Measurements from ENCODE around the gene CFAP57. TPM values are rescaled to one million over a fixed set of nuclear protein-coding genes. Genes with fewer than 3 reads are reported as not detected.

The CFAP57 gene
- total and polyA plus RNA-seq, 2 of the 13 experiments (the other 11 are each of a cell fraction or from before 2014, with no cell fraction given) = 0.01 TPM; not detected in 1

DNA sequence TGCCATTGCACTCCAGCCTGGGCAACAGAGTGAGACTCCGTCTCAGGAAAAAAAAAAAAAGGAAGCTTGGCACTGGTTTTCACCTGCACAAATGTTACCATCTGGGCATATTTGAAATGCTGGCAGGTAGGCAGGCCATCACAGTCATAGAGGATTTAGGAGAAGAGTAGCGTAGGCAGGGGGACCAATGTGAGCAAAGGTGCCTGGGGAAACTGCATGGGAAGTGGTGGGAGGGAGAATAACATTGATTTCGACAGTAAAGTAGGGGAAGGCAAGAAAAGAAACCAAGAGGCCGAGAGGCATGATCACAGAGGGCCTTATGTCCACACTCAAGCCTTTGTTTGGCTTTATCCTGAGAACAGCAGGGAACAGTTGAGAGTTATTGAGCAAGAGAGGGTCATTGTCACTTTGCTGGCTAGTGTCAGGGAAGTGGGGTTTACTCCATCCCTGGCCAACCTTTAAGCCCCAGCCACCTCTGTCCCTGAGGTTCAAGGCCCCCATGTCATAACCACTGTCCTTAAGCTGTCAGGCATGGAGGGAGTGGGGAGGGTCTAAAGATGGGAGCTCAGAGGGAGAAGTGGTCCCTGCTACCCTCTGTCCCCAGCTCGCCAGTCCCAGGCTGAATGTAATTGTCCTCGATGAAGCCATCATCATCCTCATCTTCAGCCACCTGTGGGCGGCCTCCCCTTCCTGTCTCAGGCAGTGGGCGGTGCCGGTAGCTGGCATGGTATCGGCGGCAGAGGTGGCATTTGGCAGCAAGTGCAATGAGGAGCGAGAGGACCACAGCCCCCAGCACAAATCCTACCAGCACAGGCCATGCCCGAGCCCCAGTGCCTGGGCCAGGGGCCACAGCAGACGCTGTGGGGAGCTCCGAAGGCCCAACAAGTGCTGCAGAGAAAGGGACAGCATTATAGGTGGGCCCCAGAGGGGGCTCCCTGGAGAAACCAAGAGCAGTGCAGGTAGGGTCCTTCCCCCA lies 110.4 kb downstream of the CFAP57 start (continued):
- TF ChIP-seq, protein P1, sequence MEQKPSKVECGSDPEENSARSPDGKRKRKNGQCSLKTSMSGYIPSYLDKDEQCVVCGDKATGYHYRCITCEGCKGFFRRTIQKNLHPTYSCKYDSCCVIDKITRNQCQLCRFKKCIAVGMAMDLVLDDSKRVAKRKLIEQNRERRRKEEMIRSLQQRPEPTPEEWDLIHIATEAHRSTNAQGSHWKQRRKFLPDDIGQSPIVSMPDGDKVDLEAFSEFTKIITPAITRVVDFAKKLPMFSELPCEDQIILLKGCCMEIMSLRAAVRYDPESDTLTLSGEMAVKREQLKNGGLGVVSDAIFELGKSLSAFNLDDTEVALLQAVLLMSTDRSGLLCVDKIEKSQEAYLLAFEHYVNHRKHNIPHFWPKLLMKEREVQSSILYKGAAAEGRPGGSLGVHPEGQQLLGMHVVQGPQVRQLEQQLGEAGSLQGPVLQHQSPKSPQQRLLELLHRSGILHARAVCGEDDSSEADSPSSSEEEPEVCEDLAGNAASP (CRISPR knock-in tag; IDR thresholded peaks at IDR 0.05; ENCODE audit: borderline replicate concordance) = peak; percentile 83; the same call in 1 of the 2 replicates
- TF ChIP-seq, protein P2, sequence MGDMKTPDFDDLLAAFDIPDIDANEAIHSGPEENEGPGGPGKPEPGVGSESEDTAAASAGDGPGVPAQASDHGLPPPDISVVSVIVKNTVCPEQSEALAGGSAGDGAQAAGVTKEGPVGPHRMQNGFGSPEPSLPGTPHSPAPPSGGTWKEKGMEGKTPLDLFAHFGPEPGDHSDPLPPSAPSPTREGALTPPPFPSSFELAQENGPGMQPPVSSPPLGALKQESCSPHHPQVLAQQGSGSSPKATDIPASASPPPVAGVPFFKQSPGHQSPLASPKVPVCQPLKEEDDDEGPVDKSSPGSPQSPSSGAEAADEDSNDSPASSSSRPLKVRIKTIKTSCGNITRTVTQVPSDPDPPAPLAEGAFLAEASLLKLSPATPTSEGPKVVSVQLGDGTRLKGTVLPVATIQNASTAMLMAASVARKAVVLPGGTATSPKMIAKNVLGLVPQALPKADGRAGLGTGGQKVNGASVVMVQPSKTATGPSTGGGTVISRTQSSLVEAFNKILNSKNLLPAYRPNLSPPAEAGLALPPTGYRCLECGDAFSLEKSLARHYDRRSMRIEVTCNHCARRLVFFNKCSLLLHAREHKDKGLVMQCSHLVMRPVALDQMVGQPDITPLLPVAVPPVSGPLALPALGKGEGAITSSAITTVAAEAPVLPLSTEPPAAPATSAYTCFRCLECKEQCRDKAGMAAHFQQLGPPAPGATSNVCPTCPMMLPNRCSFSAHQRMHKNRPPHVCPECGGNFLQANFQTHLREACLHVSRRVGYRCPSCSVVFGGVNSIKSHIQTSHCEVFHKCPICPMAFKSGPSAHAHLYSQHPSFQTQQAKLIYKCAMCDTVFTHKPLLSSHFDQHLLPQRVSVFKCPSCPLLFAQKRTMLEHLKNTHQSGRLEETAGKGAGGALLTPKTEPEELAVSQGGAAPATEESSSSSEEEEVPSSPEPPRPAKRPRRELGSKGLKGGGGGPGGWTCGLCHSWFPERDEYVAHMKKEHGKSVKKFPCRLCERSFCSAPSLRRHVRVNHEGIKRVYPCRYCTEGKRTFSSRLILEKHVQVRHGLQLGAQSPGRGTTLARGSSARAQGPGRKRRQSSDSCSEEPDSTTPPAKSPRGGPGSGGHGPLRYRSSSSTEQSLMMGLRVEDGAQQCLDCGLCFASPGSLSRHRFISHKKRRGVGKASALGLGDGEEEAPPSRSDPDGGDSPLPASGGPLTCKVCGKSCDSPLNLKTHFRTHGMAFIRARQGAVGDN (CRISPR knock-in tag; IDR thresholded peaks at IDR 0.05) = peak; percentile 52
- TF ChIP-seq FOXK1 (CRISPR knock-in tag; IDR thresholded peaks at IDR 0.05; ENCODE audit: borderline replicate concordance, low read depth) (peak; percentile 68; the same call in 1 of the 2 replicates), RXRB (CRISPR knock-in tag; IDR thresholded peaks at IDR 0.05; ENCODE audit: borderline replicate concordance) (peak; percentile 85), RXRA (CRISPR knock-in tag; IDR thresholded peaks at IDR 0.05) (peak; percentile 87; the same call in 1 of the 2 replicates), MIER3 (CRISPR knock-in tag; IDR thresholded peaks at IDR 0.05; ENCODE audit: borderline replicate concordance) (peak; percentile 86; the same call in 1 of the 2 replicates), HMG20B (CRISPR knock-in tag; conservative IDR thresholded peaks at IDR 0.05) (peak; percentile 64), NFKBIZ (CRISPR knock-in tag; IDR thresholded peaks at IDR 0.05) (peak; percentile 27; the same call in 1 of the 2 replicates), NCOA2 (CRISPR knock-in tag; IDR thresholded peaks at IDR 0.05) (peak; percentile 71; the same call in 1 of the 2 replicates), SKI (IDR thresholded peaks at IDR 0.05; ENCODE audit: partially characterized antibody) (peak; percentile 44)
- TF ChIP-seq, protein P3, sequence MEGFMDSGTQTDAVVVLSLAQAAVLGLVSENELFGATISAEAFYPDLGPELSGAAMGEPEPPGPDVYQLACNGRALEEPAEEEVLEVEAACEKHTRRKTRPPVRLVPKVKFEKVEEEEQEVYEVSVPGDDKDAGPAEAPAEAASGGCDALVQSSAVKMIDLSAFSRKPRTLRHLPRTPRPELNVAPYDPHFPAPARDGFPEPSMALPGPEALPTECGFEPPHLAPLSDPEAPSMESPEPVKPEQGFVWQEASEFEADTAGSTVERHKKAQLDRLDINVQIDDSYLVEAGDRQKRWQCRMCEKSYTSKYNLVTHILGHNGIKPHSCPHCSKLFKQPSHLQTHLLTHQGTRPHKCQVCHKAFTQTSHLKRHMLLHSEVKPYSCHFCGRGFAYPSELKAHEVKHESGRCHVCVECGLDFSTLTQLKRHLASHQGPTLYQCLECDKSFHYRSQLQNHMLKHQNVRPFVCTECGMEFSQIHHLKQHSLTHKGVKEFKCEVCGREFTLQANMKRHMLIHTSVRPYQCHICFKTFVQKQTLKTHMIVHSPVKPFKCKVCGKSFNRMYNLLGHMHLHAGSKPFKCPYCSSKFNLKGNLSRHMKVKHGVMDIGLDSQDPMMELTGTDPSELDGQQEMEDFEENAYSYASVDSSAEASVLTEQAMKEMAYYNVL (CRISPR knock-in tag; IDR thresholded peaks at IDR 0.05; ENCODE audit: borderline replicate concordance) = peak; percentile 64; the same call in 1 of the 2 replicates
- TF ChIP-seq, protein P4, sequence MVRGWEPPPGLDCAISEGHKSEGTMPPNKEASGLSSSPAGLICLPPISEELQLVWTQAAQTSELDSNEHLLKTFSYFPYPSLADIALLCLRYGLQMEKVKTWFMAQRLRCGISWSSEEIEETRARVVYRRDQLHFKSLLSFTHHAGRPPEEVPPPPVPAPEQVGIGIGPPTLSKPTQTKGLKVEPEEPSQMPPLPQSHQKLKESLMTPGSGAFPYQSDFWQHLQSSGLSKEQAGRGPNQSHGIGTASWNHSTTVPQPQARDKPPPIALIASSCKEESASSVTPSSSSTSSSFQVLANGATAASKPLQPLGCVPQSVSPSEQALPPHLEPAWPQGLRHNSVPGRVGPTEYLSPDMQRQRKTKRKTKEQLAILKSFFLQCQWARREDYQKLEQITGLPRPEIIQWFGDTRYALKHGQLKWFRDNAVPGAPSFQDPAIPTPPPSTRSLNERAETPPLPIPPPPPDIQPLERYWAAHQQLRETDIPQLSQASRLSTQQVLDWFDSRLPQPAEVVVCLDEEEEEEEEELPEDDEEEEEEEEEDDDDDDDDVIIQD (CRISPR knock-in tag; IDR thresholded peaks at IDR 0.05; ENCODE audit: low read depth) = peak; percentile 54; the same call in 1 of the 2 replicates
- TF ChIP-seq, protein P5, sequence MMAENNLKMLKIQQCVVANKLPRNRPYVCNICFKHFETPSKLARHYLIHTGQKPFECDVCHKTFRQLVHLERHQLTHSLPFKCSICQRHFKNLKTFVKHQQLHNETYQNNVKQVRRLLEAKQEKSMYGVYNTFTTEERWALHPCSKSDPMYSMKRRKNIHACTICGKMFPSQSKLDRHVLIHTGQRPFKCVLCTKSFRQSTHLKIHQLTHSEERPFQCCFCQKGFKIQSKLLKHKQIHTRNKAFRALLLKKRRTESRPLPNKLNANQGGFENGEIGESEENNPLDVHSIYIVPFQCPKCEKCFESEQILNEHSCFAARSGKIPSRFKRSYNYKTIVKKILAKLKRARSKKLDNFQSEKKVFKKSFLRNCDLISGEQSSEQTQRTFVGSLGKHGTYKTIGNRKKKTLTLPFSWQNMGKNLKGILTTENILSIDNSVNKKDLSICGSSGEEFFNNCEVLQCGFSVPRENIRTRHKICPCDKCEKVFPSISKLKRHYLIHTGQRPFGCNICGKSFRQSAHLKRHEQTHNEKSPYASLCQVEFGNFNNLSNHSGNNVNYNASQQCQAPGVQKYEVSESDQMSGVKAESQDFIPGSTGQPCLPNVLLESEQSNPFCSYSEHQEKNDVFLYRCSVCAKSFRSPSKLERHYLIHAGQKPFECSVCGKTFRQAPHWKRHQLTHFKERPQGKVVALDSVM (CRISPR knock-in tag; IDR thresholded peaks at IDR 0.05) = no peak
- TF ChIP-seq, protein P6, sequence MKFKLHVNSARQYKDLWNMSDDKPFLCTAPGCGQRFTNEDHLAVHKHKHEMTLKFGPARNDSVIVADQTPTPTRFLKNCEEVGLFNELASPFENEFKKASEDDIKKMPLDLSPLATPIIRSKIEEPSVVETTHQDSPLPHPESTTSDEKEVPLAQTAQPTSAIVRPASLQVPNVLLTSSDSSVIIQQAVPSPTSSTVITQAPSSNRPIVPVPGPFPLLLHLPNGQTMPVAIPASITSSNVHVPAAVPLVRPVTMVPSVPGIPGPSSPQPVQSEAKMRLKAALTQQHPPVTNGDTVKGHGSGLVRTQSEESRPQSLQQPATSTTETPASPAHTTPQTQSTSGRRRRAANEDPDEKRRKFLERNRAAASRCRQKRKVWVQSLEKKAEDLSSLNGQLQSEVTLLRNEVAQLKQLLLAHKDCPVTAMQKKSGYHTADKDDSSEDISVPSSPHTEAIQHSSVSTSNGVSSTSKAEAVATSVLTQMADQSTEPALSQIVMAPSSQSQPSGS (CRISPR knock-in tag; IDR thresholded peaks at IDR 0.05) = peak; percentile 61; the same call in 1 of the 2 replicates
